Kidney (tissue), 14 donors: Measurements from ENCODE around the gene MEAF6. TPM values are rescaled to one million over a fixed set of nuclear protein-coding genes. Genes with fewer than 3 reads are reported as not detected.

Experiments
- DNase-seq, 5 donors: peaks; one replicate each; pipeline ENCODE4 v3.0.0-alpha.2; 2013 to 2020
- FAIRE-seq: peaks from 2 replicates; lab custom pipeline; 2012; peaks lifted over from hg19 to GRCh38; lab: Jason Lieb, UNC
- H3K27ac ChIP-seq, 2 donors: one replicate each; pipeline ENCODE4 v1.7.0; 2013; ENCODE audit warnings: low read depth in 2 of 2, low read length in 2 of 2, inconsistent platforms in 1 of 2
- H3K27me3 ChIP-seq: one replicate; pipeline ENCODE4 v1.7.1; 2013; ENCODE audit warnings: low read length, inconsistent platforms; ENCODE audit not compliant: control insufficient read depth, insufficient read depth
- H3K36me3 ChIP-seq, 3 donors: one replicate each; pipeline versions ENCODE4 v1.7.0 to v1.7.1; 2013; ENCODE audit warnings: low read length in 3 of 3, control low read depth in 1 of 3, inconsistent platforms in 1 of 3; ENCODE audit not compliant: insufficient read depth in 3 of 3, control insufficient read depth in 2 of 3
- H3K4me1 ChIP-seq, 3 donors: one replicate each; pipeline versions ENCODE4 v1.7.0 to v1.7.1; 2013; ENCODE audit warnings: low read length in 3 of 3, inconsistent platforms in 1 of 3, low read depth in 1 of 3; ENCODE audit not compliant: control insufficient read depth in 2 of 3, insufficient read depth in 2 of 3
- H3K4me3 ChIP-seq, 3 donors: one replicate each; pipeline versions ENCODE4 v1.7.0 to v1.8.1; 2013; ENCODE audit warnings: low read length in 3 of 3, control low read depth in 1 of 3, inconsistent platforms in 1 of 3
- H3K9ac ChIP-seq, 3 donors: one replicate each; pipeline versions ENCODE4 v1.7.0 to v1.7.1; 2013; ENCODE audit warnings: low read length in 3 of 3, control low read depth in 1 of 3, inconsistent platforms in 1 of 3
- H3K9me3 ChIP-seq, 3 donors: one replicate each; pipeline versions ENCODE4 v1.7.0 to v1.7.1; 2013; ENCODE audit warnings: low read length in 3 of 3, control low read depth in 1 of 3, inconsistent platforms in 1 of 3; ENCODE audit not compliant: control insufficient read depth in 2 of 3, insufficient read depth in 1 of 3
- CTCF ChIP-seq: IDR thresholded peaks from 3 replicates; pipeline ENCODE4 v1.5.1; 2012; ENCODE audit warnings: mild to moderate bottlenecking, moderate library complexity, borderline replicate concordance; ENCODE audit not compliant: insufficient read depth; ENCODE audit errors: extremely low read depth
- intact Hi-C: fragments of 100-400 bp; cut with DNase I; formaldehyde crosslinking; loops from one replicate; pipeline ENCODE4 v1.11.1; 2022
- polyA plus RNA-seq: library from polyadenylated mRNA; stranded (reverse); fragments of 350-450 nt; fragmentation: Illumina TruSeq; extraction: RNeasy Lipid Tissue Mini Kit (QIAGEN cat#74804); gene quantifications from one replicate; pipeline ENCODE4 v1.2.3, GENCODE V29; 2014; ENCODE audit warnings: low read depth, low replicate concordance; ENCODE audit not compliant: insufficient read depth
- total RNA-seq: library from RNA; stranded (reverse); fragmentation: NEBNext Ultra II Directional; extraction: Animal tissue kit (Norgen Biotek cat#: 25700); gene quantifications from one replicate; pipeline ENCODE4 v1.2.1, GENCODE V29; 2021
- donor health status: control.
- donor health status: control.
- donor health status: control.
- donor health status: control.
- donor health status: control.
- donor health status: DM: yes; HTN: yes; CAD: no.
- donor health status: Normal renal cell carcinoma (clear cell type).

The MEAF6 gene
- total and polyA plus RNA-seq, 2 donors from 2014 or later, result 45.7 to 65.8 TPM

GRCh38 chr1:37473431-37474045 is 41.0 kb downstream of the MEAF6 start:
- H3K4me1 ChIP-seq, result peaks cover 0 to 58% (median 31%) of the 10 kb centered on the region in 3 donors
- intact Hi-C loops, result no loop called here
- DNase-seq, result no peak
- H3K27ac ChIP-seq, result peak overlapping the region; percentile 91
- TF ChIP-seq CTCF, result no peak
- H3K9ac ChIP-seq, result peak overlapping the region; percentile 80 to 95 (median 95)
- H3K27me3 ChIP-seq, result no peaks in the 10 kb centered on the region
- no peak for FAIRE-seq
- H3K9me3 ChIP-seq, result no peaks in the 10 kb centered on the region
- peak overlapping the region; percentile 88 to 97 (median 96) for H3K4me3 ChIP-seq
- H3K36me3 ChIP-seq, result peaks cover 0 to 13% (median 6%) of the 10 kb centered on the region in 3 donors

- H3K27ac ChIP-seq, result peak overlapping the region in 1 of 2 donors; percentile 91
- intact Hi-C loops, result no loop called here
- FAIRE-seq, result no peak
Measured at GRCh38 chr1:37472994-37473393, 41.6 kb downstream of the MEAF6 start.

GRCh38 chr1:37472281-37472680 is 42.3 kb downstream of the MEAF6 start:
- peak overlapping the region; percentile 89 to 92 for H3K27ac ChIP-seq
- no peaks in the 10 kb centered on the region for H3K27me3 ChIP-seq
- peaks cover 0 to 50% (median 29%) of the 10 kb centered on the region in 3 donors for H3K4me1 ChIP-seq
- FAIRE-seq (no peak), DNase-seq (no peak)
- H3K4me3 ChIP-seq, result no peak overlapping the region
- H3K36me3 ChIP-seq, result peaks cover 0 to 7% (median 3%) of the 10 kb centered on the region in 3 donors
- intact Hi-C loops, result no loop called here
- H3K9ac ChIP-seq, result peak overlapping the region in 1 of 3 donors; percentile 53
- no peak for TF ChIP-seq CTCF
- no peaks in the 10 kb centered on the region for H3K9me3 ChIP-seq

More at GRCh38 chr1:37472994-37473393, 41.6 kb downstream of the MEAF6 start:
- H3K36me3 ChIP-seq, result peaks cover 0 to 8% (median 3%) of the 10 kb centered on the region in 3 donors
- H3K4me3 ChIP-seq, result peak overlapping the region in 2 of 3 donors; percentile 96 to 97
- H3K9me3 ChIP-seq, result no peaks in the 10 kb centered on the region
- TF ChIP-seq CTCF, result no peak
- no peak for DNase-seq
- peaks cover 0 to 52% (median 29%) of the 10 kb centered on the region in 3 donors for H3K4me1 ChIP-seq
- peak overlapping the region in 2 of 3 donors; percentile 95 for H3K9ac ChIP-seq
- no peaks in the 10 kb centered on the region for H3K27me3 ChIP-seq
